IMR-90 (cell line): Measurements from ENCODE around the gene HNRNPAB. TPM values are rescaled to one million over a fixed set of nuclear protein-coding genes. Genes with fewer than 3 reads are reported as not detected.

Experiments used
- ATAC-seq: fragments of 200-7000 bp; cut with Tn5 transposase; 2 replicates; pipeline ENCODE4 v1.9.1; 2020; ENCODE audit warnings: low read depth, mild to moderate bottlenecking, moderate library complexity
- BruUV-seq: library from RNA; stranded (reverse); fragments of 400-500 nt; replicated peaks from 2 replicates; lab custom pipeline; 2021; lab: Mats Ljungman, UMichigan
- CTCF ChIA-PET: fragments of 300-600 bp; formaldehyde crosslinking; extraction: SDS; loops from one replicate; lab custom pipeline; 2021; ENCODE audit warnings: antibody characterized with exemption; lab: Yijun Ruan, JAX
- POLR2A ChIA-PET: fragments of 300-600 bp; sonication (Branson Sonifier 250); formaldehyde crosslinking; loops from one replicate; lab custom pipeline; 2022; ENCODE audit warnings: antibody characterized with exemption; ENCODE audit not compliant: unreplicated experiment; lab: Charles Lee
- DNase-seq: peaks from one replicate; pipeline ENCODE4 v3.0.0; 2013
- H2AFZ ChIP-seq: replicated peaks from 2 replicates; pipeline ENCODE3; 2013; ENCODE audit warnings: low read length, mild to moderate bottlenecking; ENCODE audit not compliant: poor library complexity
- H2AK5ac ChIP-seq: 2 replicates; pipeline ENCODE4 v1.6.1; 2013; ENCODE audit warnings: low read depth, low read length, inconsistent platforms
- H2AK9ac ChIP-seq: replicated peaks from 2 replicates; pipeline ENCODE3; 2013; ENCODE audit warnings: mild to moderate bottlenecking, low read depth, low read length, moderate library complexity; ENCODE audit not compliant: poor library complexity
- H2BK120ac ChIP-seq: 2 replicates; pipeline ENCODE4 v1.6.1; 2013; ENCODE audit warnings: low read depth, low read length, inconsistent platforms
- H2BK15ac ChIP-seq: 3 replicates; pipeline ENCODE4 v1.6.1; 2013; ENCODE audit warnings: low read depth, low read length, inconsistent platforms
- H2BK20ac ChIP-seq: 2 replicates; pipeline ENCODE4 v1.6.1; 2013; ENCODE audit warnings: low read depth, mild to moderate bottlenecking, inconsistent platforms, low read length, moderate library complexity
- H2BK5ac ChIP-seq: 2 replicates; pipeline ENCODE4 v1.6.1; 2013; ENCODE audit warnings: mild to moderate bottlenecking, low read depth, low read length, inconsistent platforms; ENCODE audit not compliant: poor library complexity, severe bottlenecking
- H3K14ac ChIP-seq: replicated peaks from 2 replicates; pipeline ENCODE4 v1.6.1; 2013; ENCODE audit warnings: low read depth, low read length, inconsistent platforms
- H3K18ac ChIP-seq: 2 replicates; pipeline ENCODE4 v1.6.1; 2013; ENCODE audit warnings: low read depth, low read length, control low read depth
- H3K23ac ChIP-seq: 2 replicates; pipeline ENCODE4 v1.6.1; 2013; ENCODE audit warnings: low read depth, low read length, inconsistent platforms
- H3K27ac ChIP-seq: 2 replicates; pipeline ENCODE4 v1.5.1; 2013; ENCODE audit warnings: mild to moderate bottlenecking, control low read depth, low read length; ENCODE audit not compliant: insufficient read depth
- H3K27me3 ChIP-seq: 2 replicates; pipeline ENCODE4 v1.6.1; 2013; ENCODE audit warnings: low read length; ENCODE audit not compliant: control insufficient read depth, insufficient read depth
- H3K36me3 ChIP-seq: 2 replicates; pipeline ENCODE4 v1.6.1; 2013; ENCODE audit warnings: low read length, mixed read lengths; ENCODE audit not compliant: control insufficient read depth, insufficient read depth
- H3K4ac ChIP-seq: 2 replicates; pipeline ENCODE4 v1.6.1; 2013; ENCODE audit warnings: low read depth, low read length, inconsistent platforms
- H3K4me1 ChIP-seq: 2 replicates; pipeline ENCODE4 v1.6.1; 2013; ENCODE audit warnings: low read length, mixed read lengths; ENCODE audit not compliant: control insufficient read depth, insufficient read depth
- H3K4me2 ChIP-seq: 2 replicates; pipeline ENCODE4 v1.6.1; 2013; ENCODE audit warnings: low read depth, mild to moderate bottlenecking, control low read depth, low read length, moderate library complexity
- H3K4me3 ChIP-seq: 2 replicates; pipeline ENCODE4 v1.5.1; 2013; ENCODE audit warnings: low read depth, mild to moderate bottlenecking, control low read depth, low read length, moderate library complexity; ENCODE audit not compliant: insufficient read depth
- H3K56ac ChIP-seq: 2 replicates; pipeline ENCODE4 v1.6.1; 2013; ENCODE audit warnings: low read length, inconsistent platforms; ENCODE audit not compliant: insufficient read depth; ENCODE audit errors: extremely low read depth
- H3K79me1 ChIP-seq, 2 experiments: 2 replicates each; pipeline ENCODE4 v1.6.1; 2013; ENCODE audit warnings: low read length in 2 of 2, inconsistent platforms in 1 of 2, low read depth in 1 of 2
- H3K9ac ChIP-seq: 2 replicates; pipeline ENCODE4 v1.6.1; 2013; ENCODE audit warnings: low read depth, low read length, control low read depth
- H3K9me1 ChIP-seq: 2 replicates; pipeline ENCODE4 v1.6.1; 2013; ENCODE audit warnings: low read length, inconsistent platforms; ENCODE audit not compliant: insufficient read depth
- H3K9me3 ChIP-seq: 2 replicates; pipeline ENCODE4 v1.6.1; 2013; ENCODE audit warnings: low read length; ENCODE audit not compliant: control insufficient read depth, insufficient read depth
- H4K20me1 ChIP-seq: 2 replicates; pipeline ENCODE4 v1.6.1; 2013; ENCODE audit warnings: low read length, inconsistent platforms; ENCODE audit not compliant: insufficient read depth
- H4K5ac ChIP-seq: 2 replicates; pipeline ENCODE4 v1.6.1; 2013; ENCODE audit warnings: mild to moderate bottlenecking, low read depth, low read length, control low read depth
- H4K8ac ChIP-seq, 2 experiments: 2 replicates each; pipeline ENCODE4 v1.6.1; 2013; ENCODE audit warnings: low read depth in 2 of 2, low read length in 2 of 2, control low read depth in 1 of 2, inconsistent platforms in 1 of 2
- H4K91ac ChIP-seq: 2 replicates; pipeline ENCODE4 v1.6.1; 2013; ENCODE audit warnings: low read depth, low read length, inconsistent platforms; ENCODE audit not compliant: insufficient read depth
- MAZ ChIP-seq: IDR thresholded peaks from 2 replicates; pipeline ENCODE4 v1.6.1; 2012; ENCODE audit warnings: low read depth, mild to moderate bottlenecking, low read length, improper control_type of control experiment, moderate library complexity, borderline replicate concordance
- RFX5 ChIP-seq: IDR thresholded peaks from 2 replicates; pipeline ENCODE4 v1.8.0; 2012; ENCODE audit warnings: low read depth, mild to moderate bottlenecking, low read length, moderate library complexity
- SMC3 ChIP-seq: fragments of 150-350 bp; IDR thresholded peaks from 2 replicates; pipeline ENCODE4 v1.6.1; 2016; ENCODE audit warnings: low read depth, mild to moderate bottlenecking, antibody characterized with exemption, low read length, moderate library complexity
- WGBS, 2 experiments: methylation state at CpG; one replicate each; pipeline versions ENCODE4 v1.1.5 to v1.1.7; 2013; ENCODE audit warnings: missing lambda C conversion rate in 2 of 2; ENCODE audit not compliant: insufficient read length in 1 of 2; ENCODE audit errors: extremely low coverage in 2 of 2; 5-methylcytosine and 5-hydroxymethylcytosine counted together
- dilution Hi-C: fragments of 300-500 bp; cut with HindIII; formaldehyde crosslinking; loops from one replicate; pipeline ENCODE4 v1.14.3; 2018; ENCODE audit warnings: low sequenced_read_pairs; ENCODE audit not compliant: unreplicated experiment
- in situ Hi-C: fragments of 300-500 bp; cut with MboI; formaldehyde crosslinking; loops from 3 replicates; pipeline ENCODE4 v1.14.3; 2019; ENCODE audit warnings: low sequenced_read_pairs, inconsistent platforms, mixed read lengths
- intact Hi-C: fragments of 100-400 bp; cut with micrococcal nuclease; formaldehyde crosslinking; loops from 2 replicates; pipeline ENCODE4 v1.10.0; 2022
- polyA plus RNA-seq, 3 experiments: library from polyadenylated mRNA; depleted of rRNA; stranded (reverse); fragments of >200 nt; gene quantifications; 2 replicates each; pipeline ENCODE4 v1.2.3, GENCODE V29; 2012; ENCODE audit warnings: low replicate concordance in 1 of 3
- total RNA-seq: library from RNA; depleted of rRNA; stranded (reverse); fragments of >200 nt; gene quantifications from 2 replicates; pipeline ENCODE4 v1.2.3, GENCODE V29; 2012
- TF ChIP-seq, protein P1 (sequence below): fragments of 150-350 bp; IDR thresholded peaks from 2 replicates; pipeline ENCODE4 v1.6.1; 2017; ENCODE audit warnings: mild to moderate bottlenecking, antibody characterized with exemption, low read length, low read depth

Gene HNRNPAB
- total and polyA plus RNA-seq, 2 of the 4 experiments (the other 2 are of a cell fraction): 32.1 to 128 TPM

DNA sequence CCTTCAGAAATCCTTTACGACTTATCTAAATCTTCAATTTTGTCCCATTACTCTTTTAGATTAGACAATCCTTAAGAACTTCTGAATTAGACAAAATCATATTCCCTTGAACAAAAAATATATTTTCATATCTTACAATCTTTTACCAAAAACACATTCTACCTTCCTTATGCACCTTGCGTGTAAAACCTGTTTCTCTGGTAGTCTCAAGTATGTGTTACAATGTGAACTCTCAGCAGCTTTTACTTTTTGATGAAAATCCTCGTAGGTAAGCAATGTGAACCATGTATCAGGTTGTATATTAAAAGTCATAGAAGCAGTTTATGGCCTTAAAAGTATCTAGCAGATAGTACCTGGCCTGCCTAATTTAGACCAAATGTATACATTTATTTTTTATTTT, 29.9 kb upstream of the HNRNPAB start:
- H2AFZ ChIP-seq: no peak overlapping the region
- no peak for TF ChIP-seq MAZ
- no peak for TF ChIP-seq RFX5
- TF ChIP-seq SMC3: no peak
- TF ChIP-seq, protein P1, sequence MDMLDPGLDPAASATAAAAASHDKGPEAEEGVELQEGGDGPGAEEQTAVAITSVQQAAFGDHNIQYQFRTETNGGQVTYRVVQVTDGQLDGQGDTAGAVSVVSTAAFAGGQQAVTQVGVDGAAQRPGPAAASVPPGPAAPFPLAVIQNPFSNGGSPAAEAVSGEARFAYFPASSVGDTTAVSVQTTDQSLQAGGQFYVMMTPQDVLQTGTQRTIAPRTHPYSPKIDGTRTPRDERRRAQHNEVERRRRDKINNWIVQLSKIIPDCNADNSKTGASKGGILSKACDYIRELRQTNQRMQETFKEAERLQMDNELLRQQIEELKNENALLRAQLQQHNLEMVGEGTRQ: no peak
- no TSS peak for BruUV-seq
- in situ Hi-C loops (loop anchor here (25.0 kb wide), 1 partner anchor 237 kb away; no protein-coding TSS in a partner anchor), dilution Hi-C loops (no loop called here), intact Hi-C loops (no loop called here)
- no peak overlapping the region for H2AK9ac ChIP-seq
- no peak overlapping the region for H3K56ac ChIP-seq
- H3K36me3 ChIP-seq: no peaks in the 10 kb centered on the region
- ChIA-PET POLR2A (no interaction called here), CTCF (no interaction called here)
- no peak overlapping the region for H2BK120ac ChIP-seq
- no peak overlapping the region for H2BK5ac ChIP-seq
- no peak overlapping the region for H4K5ac ChIP-seq
- ATAC-seq (no peak), DNase-seq (no peak)
- no peak overlapping the region for H2BK15ac ChIP-seq
- no peak overlapping the region for H3K4me3 ChIP-seq
- no peak overlapping the region for H2AK5ac ChIP-seq
- H3K9me3 ChIP-seq: peaks cover under 1% of the 10 kb centered on the region; the same call in 1 of the 2 replicates
- no peaks in the 10 kb centered on the region for H3K9me1 ChIP-seq
- no peaks in the 10 kb centered on the region for H3K4me1 ChIP-seq
- H2BK20ac ChIP-seq: no peak overlapping the region
- H3K4me2 ChIP-seq: no peak overlapping the region
- no peak overlapping the region for H4K91ac ChIP-seq
- no peaks in the 10 kb centered on the region for H3K79me1 ChIP-seq
- H3K14ac ChIP-seq: no peak overlapping the region
- no peak overlapping the region for H3K18ac ChIP-seq
- WGBS, 2 experiments: 100% methylated on average over 1 of the region's 3 CpGs; no CpG with 5 or more reads in 1 of the 2 experiments
- no peak overlapping the region for H4K8ac ChIP-seq
- H3K4ac ChIP-seq: no peak overlapping the region
- no peak overlapping the region for H3K27ac ChIP-seq
- no peak overlapping the region for H3K9ac ChIP-seq
- H3K27me3 ChIP-seq: peaks cover 6% of the 10 kb centered on the region
- H3K23ac ChIP-seq: no peak overlapping the region
- no peaks in the 10 kb centered on the region for H4K20me1 ChIP-seq
